Right forelimb (tissue), 1 donor: ENCODE results near the gene SSX2IP.

Experiments
- DNase-seq: peaks from one replicate; pipeline ENCODE4 v3.0.0-alpha.2; 2018

Gene SSX2IP

GRCh38 chr1:84705513-84705912, 15.3 kb upstream of the SSX2IP start:
- no peak for DNase-seq

- no peak for DNase-seq
These were observed 14.7 kb upstream of the SSX2IP start for GRCh38 chr1:84704872-84705417.

GRCh38 chr1:84703431-84703830, 13.2 kb upstream of the SSX2IP start:
- DNase-seq, result no peak

DNA sequence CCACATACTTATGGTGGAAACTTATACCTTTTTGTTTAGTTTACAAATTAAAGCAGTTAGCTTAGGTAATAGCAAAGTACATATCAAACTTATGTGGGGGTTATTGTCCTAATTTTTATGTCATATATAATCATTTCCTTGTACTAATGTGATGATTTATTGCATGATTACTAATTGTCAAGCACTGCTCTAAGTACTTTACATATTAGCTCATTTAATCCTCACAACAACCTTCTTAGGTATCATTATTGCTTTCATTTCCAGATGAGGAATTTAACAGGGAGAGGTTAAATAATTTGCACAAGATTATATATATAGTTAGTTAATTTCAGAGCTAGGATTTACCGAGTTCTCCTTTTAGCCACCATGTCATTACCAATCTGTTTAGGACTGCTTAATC, 11.9 kb upstream of the SSX2IP start:
- no peak for DNase-seq

GRCh38 chr1:84701376-84701775, 11.1 kb upstream of the SSX2IP start:
- DNase-seq, result no peak

DNA sequence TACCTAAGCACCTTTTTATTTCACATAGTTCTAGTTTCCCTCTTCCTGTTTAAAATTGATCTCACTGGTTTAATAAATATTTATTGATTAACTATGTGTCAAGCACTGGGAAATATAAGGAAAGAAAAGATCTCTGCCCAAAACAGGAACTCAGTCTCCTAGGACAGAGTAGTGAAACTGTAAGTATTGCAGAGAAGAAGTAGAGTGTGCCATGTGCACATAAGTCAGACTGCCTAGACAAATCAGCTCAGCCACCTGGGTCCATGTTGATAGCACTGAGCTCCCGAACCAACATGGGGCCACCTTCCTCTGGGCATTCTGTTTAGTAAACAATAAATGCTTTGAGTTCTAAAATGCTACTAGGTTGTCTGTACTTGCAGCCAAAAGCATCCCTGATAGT, 9.8 kb upstream of the SSX2IP start:
- no peak for DNase-seq

DNA sequence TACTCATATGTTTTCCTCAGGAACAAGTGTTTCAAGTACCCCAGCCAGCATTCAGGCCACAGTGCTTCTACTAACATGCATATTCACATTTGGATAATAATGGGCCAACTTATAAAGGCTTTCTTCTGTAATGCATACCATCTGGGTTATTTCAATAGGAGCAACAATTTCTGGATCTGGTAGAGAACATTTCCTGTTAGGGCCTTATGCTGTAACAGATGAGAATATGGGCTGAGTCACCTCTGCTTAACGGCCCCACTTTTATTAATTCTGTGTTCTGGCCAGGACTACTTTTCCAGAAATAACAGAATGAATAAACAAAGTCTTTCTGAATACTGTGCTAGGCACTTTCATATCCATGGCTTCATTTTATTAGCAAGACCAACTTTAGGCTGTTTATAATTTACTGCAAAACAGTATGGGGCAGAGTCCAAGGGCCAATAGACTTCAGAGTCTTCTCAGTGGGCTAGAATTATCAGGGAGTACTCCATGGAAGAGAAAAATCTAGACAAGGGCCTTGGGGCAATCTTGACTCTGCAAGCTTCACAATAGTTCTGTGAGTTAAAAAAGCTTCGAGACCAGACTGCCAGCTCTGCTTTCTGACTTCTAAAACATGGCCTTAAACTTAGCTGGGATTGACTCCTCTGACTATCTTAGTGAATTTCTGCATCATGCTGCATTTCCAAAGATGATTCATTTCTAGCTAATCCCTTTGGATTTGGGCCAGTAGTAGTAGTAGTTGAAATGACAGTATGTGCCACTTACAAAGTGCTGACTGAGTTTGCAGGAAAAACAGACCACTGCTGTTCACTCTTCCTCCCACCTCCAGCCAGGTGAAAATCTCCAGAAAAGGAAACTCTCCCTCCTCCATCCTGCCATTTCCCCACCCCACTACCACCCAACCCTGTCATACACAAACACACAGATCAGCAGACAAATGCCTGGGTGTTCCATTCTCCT, 8.2 kb upstream of the SSX2IP start:
- DNase-seq, result no peak

DNA sequence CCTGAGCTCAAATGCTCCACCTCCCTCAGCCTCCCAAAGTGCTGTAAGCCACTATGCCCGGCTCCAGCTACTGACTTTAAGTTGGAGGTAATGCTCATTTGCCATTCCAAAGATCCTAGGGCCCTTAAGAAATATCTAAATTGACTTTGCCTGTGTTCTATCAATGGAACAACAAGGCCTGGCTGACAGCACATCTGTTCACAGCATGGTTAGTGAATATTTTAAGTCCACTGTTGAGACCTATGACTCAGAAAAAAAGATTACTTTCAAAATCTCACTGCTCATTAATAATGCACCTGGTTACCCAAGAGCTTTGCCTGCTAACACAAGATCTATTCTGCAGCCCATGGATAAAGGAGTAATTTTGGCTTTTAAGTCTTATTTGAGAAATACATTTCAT, 3.5 kb upstream of the SSX2IP start:
- DNase-seq, result no peak

DNA sequence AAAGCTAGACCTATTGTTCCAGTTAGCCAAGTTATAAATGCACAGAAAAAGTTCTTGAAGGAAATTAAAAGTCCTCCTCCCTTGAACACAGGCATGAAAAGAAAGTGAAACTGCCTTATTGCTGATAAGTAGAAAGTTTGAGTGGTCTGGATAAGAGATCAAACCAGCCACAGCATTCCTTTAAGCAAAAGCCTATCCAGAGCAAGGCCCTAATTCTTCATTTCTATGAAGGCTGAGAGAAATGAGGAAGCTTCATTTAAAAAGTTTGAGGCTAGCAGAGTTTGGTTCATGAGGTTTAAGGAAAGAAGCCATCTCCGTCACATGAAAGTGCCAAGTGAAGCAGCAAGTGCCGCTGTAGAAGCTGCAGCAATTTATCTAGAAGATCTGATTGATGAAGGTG, 2.7 kb upstream of the SSX2IP start:
- DNase-seq, result no peak

GRCh38 chr1:84692391-84692790, 2.1 kb upstream of the SSX2IP start:
- no peak for DNase-seq

GRCh38 chr1:84691122-84691783, 992 bp upstream of the SSX2IP start:
- DNase-seq, result no peak

DNA sequence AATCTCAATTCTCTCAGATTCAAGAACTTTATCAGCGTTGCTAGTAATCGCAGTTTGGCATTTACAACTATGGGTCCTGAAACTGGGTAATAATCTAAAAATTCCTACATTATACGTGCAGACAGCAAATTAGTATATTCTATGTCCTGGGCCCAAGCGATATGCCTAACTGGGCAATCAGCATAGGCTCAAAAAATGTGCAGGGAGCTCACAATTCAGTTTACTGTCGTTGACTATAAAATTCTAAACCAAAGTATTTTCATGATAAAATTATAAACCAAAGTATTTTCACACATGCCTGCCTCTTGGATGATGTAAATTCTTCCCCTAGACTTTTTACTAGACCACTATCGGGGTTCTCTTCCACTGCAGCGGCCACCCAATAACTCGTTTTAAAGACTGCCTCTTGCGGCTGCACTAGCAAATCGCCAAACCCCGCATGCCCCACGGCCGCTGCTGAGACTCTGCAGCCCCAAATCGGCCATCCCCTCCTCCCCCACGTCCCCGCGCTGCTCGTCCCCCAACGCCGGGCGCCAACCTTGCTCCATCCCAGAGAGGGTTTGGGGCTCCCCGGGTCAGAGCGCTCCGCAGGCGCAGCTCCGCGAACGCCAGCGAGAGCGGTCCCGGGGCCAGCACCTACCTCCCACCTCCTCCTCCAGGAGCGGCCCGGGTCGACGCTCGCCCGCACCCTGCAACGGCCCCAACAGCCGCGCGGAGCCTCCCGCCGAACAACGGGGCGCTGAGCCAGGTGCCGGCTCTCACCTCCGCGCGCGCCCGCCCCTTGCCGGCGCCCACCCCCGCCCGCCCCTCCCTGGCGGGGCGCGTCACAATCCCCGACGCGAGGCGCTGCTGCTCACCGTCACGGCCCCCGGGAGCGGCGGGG, 506 bp downstream of the SSX2IP start:
- DNase-seq, result no peak

DNA sequence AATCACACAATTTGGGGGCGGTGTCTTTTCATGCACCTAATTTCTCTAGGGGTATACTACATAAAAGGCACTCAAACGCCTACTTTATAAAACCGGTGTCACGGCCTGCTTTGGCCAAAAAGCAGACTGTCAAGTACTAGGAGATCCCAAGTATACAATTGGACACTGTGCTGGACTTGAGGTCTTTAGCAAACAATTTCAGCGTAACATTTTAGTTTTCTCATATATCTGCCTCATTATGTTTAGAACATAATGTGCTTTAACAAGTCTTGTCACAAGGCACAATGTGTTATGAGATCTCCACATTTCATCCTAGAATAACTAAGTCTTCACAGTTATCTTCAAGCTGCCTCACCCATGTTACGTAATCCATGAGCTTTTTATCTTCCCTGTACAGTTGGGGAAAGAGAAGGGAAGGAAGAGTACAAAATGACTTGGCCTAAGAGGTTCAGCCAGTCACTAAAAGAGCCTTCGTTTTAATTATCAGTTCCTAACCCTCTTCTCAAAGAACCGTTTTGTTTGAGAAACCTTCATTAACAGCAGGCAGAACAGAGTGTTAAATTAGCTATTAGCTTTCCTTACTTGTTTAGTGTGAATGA, 1.7 kb downstream of the SSX2IP start:
- DNase-seq, result no peak

DNA sequence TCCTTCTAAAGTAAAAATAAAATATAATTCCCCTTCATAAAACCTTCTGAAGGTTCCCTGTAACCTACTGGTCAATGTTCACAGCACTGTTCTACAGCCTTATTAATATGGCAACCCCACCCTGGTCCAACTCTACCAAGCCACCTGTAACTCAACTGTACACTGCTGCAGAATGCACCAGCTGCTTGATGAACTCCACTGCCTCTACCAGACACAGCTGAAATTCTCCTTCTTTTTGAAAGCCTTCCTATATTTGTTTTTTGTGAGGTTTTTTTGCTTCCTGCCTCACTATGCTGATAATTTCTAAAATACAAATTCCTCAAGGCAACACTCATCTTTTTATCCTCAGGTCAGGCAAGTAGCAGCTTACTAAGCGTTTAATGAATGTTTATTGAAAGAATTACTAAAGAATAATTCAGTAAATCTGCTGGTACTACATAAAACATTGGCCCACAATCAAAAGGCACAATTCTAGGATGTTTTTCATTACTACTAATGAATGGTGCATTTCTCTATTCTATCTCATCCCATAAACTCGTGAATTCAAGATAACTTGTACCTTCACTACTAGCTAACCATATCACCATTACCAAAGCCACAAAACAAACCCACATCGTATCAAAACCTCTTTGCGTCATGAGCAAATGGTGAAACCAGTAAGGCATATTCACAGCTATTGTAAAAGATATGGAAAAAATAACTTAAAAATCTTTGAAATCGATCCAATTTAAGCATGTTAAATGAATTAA, 2.4 kb downstream of the SSX2IP start:
- no peak for DNase-seq

- no peak for DNase-seq
These were observed 4.0 kb downstream of the SSX2IP start for GRCh38 chr1:84686223-84686622.

GRCh38 chr1:84683508-84683907, 6.8 kb downstream of the SSX2IP start:
- no peak for DNase-seq

- no peak for DNase-seq
These were observed 8.2 kb downstream of the SSX2IP start for GRCh38 chr1:84682047-84682446.

GRCh38 chr1:84677415-84678099, 12.7 kb downstream of the SSX2IP start:
- no peak for DNase-seq

DNA sequence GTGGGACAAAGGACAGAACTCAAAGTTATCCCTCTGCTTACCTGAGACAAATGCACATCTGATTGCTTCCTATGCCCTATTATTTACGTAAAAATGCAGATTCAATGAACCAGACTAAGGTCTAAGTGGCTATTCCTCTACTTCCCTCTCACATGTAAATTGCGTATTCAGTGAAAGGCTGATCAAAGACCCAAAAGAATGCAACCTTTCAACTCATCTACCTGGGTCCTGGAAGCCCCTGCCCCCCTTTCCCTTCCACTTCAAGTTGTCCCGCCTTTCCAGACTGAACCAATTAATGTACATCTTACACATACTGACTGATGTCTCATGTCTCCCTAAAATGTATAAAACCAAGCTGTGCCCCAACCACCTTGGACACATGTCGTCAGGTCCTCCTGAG, 14.6 kb downstream of the SSX2IP start:
- DNase-seq, result no peak

GRCh38 chr1:84675106-84675505, 15.2 kb downstream of the SSX2IP start:
- no peak for DNase-seq

- no peak for DNase-seq
These were observed 15.6 kb downstream of the SSX2IP start for GRCh38 chr1:84674705-84675104.
